SJCRH30 (cell line): ENCODE measurements around the gene PTCHD1. TPM values are rescaled to one million over a fixed set of nuclear protein-coding genes. Genes with fewer than 3 reads are reported as not detected.

Experiments
- DNase-seq, 2 experiments: peaks; one replicate each; pipeline ENCODE4 v3.0.0-alpha.2; 2015 to 2020
- H3K27ac ChIP-seq: fragments of 250-450 bp; sonication (Bioruptor Pico); 2 replicates; pipeline ENCODE4 v1.5.1; 2020; ENCODE audit warnings: mild to moderate bottlenecking, moderate library complexity
- H3K27me3 ChIP-seq: fragments of 250-450 bp; sonication (Bioruptor Pico); 2 replicates; pipeline ENCODE4 v1.5.1; 2020; ENCODE audit warnings: mild to moderate bottlenecking, moderate library complexity
- H3K36me3 ChIP-seq: fragments of 250-450 bp; sonication (Bioruptor Pico); 2 replicates; pipeline ENCODE4 v1.5.1; 2020; ENCODE audit warnings: mild to moderate bottlenecking, moderate library complexity
- H3K4me1 ChIP-seq: fragments of 250-450 bp; sonication (Bioruptor Pico); 2 replicates; pipeline ENCODE4 v1.5.1; 2020; ENCODE audit warnings: mild to moderate bottlenecking, moderate library complexity
- H3K4me3 ChIP-seq: fragments of 250-450 bp; sonication (Bioruptor Pico); 2 replicates; pipeline ENCODE4 v1.5.1; 2020; ENCODE audit warnings: mild to moderate bottlenecking, moderate library complexity
- H3K9me3 ChIP-seq: fragments of 250-450 bp; sonication (Bioruptor Pico); replicated peaks from 2 replicates; pipeline ENCODE4 v1.5.1; 2020; ENCODE audit warnings: mild to moderate bottlenecking, moderate library complexity
- total RNA-seq: library from RNA; depleted of rRNA; stranded (reverse); fragments of >200 nt; shearing (Covaris generic); gene quantifications from 2 replicates; pipeline ENCODE4 v1.2.3, GENCODE V29; 2014; rRNA removed

Gene PTCHD1
- 0.43 and 0.58 TPM in 2 replicates for total RNA-seq

GRCh38 chrX:23334848-23335599, at the start of gene PTCHD1:
Gene PTCHD1 (plus strand): TSS chrX:23334849. CDS start chrX:23334876, 27 bp downstream.
- DNase-seq = no peak
- H3K27ac ChIP-seq = no peak within 1 kb of the TSS
- H3K4me3 ChIP-seq = peak within 1 kb of the TSS; percentile 46
- no peaks in the 10 kb centered on the region for H3K36me3 ChIP-seq
- no peaks in the 10 kb centered on the region for H3K27me3 ChIP-seq
- no peaks in the 10 kb centered on the region for H3K9me3 ChIP-seq
- H3K4me1 ChIP-seq = no peaks in the 10 kb centered on the region

DNA sequence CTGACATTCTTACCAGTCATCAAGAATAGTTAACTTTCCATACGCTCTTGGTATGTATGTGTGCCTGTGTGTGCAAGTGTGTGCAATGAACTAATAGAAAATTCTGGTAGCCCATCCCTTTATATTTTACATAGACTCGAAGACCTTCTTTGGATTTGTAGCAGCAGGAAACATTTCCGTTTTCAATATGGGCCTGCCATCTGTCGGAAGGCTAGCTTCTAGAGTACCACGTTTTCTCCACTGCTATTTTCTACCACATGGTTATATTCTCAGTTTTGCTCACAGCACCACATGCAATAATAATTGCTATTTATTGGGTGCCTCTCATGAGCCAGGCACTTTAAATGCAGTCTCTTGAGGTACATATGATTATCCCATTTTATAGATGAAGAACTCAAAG, 47.9 kb upstream of the PTCHD1 start:
- Histone ChIP-seq H3K27ac (no peak overlapping the region), H3K4me1 (no peaks in the 10 kb centered on the region), H3K27me3 (no peaks in the 10 kb centered on the region), H3K9me3 (no peaks in the 10 kb centered on the region), H3K4me3 (no peak overlapping the region), H3K36me3 (no peaks in the 10 kb centered on the region)
- no peak for DNase-seq

GRCh38 chrX:23287191-23287725, 47.4 kb upstream of the PTCHD1 start:
- no peaks in the 10 kb centered on the region for H3K9me3 ChIP-seq
- no peaks in the 10 kb centered on the region for H3K27me3 ChIP-seq
- H3K27ac ChIP-seq = no peak overlapping the region
- no peaks in the 10 kb centered on the region for H3K4me1 ChIP-seq
- no peak for DNase-seq
- no peak overlapping the region for H3K4me3 ChIP-seq
- H3K36me3 ChIP-seq = no peaks in the 10 kb centered on the region

DNA sequence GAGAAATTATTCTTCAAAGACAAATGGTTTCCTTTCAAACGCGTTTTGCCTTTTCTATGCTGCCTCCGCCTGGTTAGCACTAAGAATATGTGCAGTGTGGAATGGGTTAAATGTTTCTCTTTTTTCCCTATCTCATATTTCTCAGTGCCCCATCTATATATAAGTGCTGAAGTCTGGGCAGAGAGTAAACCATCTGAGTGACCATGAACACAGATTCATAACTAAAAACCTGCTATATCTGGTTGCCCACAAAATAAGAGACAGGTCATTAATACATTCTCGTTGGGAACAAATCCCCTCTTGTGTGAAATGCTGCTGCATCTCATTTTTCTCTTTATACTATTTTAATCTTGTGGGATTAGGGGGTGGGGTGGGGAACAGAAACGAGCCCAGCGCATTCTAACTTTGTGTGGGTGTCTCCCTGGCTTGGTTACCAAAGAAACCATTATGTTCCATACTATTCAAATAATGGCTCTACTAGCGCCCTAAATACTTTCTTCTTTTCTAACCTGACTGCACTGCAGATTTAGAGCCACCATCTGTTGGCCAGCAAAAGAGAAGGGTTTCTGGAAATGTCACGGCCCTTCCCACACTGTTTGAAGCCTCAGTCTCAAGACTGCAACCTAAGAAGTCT, 42.2 kb upstream of the PTCHD1 start:
- peak in 1 of 2 experiments; percentile 27 for DNase-seq

DNA sequence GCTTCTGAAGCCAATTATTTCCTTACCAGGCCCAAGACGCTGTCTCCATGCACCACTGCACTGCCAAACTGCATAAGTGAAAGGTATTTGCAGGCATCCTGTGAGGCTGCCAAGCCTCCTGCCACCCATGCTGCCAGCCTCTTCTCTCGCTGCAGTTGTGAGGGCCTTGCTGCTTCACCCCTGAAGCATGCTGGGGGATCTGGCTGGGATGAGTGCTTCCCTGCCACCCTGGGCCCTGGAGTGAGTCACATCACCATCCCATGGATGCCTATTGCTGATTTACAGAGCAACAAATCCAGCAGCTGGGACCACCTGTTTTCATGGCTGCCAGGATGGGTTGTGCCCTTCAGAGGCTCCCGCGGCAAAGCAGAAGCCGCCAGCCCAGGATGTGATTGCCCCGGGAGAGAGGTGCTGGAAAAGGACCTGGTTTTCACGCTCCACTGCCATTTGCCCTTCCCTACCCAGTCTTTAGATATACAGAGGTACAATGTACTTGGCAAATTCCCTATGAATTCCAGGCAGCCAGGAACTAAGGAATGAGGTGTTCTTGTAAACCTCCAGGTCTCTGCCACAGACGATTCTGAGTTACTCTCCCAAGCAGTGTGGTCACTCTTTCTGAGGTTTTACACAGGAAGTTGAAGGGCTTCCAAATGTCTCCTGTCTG, 41.5 kb upstream of the PTCHD1 start:
- no peaks in the 10 kb centered on the region for H3K27me3 ChIP-seq
- no peaks in the 10 kb centered on the region for H3K36me3 ChIP-seq
- DNase-seq = peak; percentile 80 to 81
- peak overlapping the region; percentile 42 for H3K4me3 ChIP-seq
- H3K27ac ChIP-seq = peak overlapping the region; percentile 74
- H3K9me3 ChIP-seq = no peaks in the 10 kb centered on the region
- H3K4me1 ChIP-seq = peaks cover 4% of the 10 kb centered on the region; the same call in 1 of the 2 replicates

More for the DNA sequence above, 42.2 kb upstream of the PTCHD1 start:
- Histone ChIP-seq H3K27ac (peak overlapping the region; percentile 74), H3K4me1 (peaks cover 4% of the 10 kb centered on the region; the same call in 1 of the 2 replicates), H3K27me3 (no peaks in the 10 kb centered on the region), H3K36me3 (no peaks in the 10 kb centered on the region), H3K9me3 (no peaks in the 10 kb centered on the region), H3K4me3 (peak overlapping the region; percentile 42)

- H3K4me3 ChIP-seq = no peak overlapping the region
- H3K4me1 ChIP-seq = no peaks in the 10 kb centered on the region
- no peaks in the 10 kb centered on the region for H3K9me3 ChIP-seq
- no peak overlapping the region for H3K27ac ChIP-seq
- no peaks in the 10 kb centered on the region for H3K36me3 ChIP-seq
- no peak for DNase-seq
- no peaks in the 10 kb centered on the region for H3K27me3 ChIP-seq
Observed at GRCh38 chrX:23304881-23305280, 29.8 kb upstream of the PTCHD1 start.

- Histone ChIP-seq H3K27me3 (no peaks in the 10 kb centered on the region), H3K27ac (no peak overlapping the region), H3K4me1 (no peaks in the 10 kb centered on the region), H3K36me3 (no peaks in the 10 kb centered on the region), H3K9me3 (no peaks in the 10 kb centered on the region), H3K4me3 (no peak overlapping the region)
- DNase-seq = peak in 1 of 2 experiments; percentile 11
Observed at GRCh38 chrX:23311731-23312130, 22.9 kb upstream of the PTCHD1 start.

- Histone ChIP-seq H3K36me3 (no peaks in the 10 kb centered on the region), H3K9me3 (no peaks in the 10 kb centered on the region), H3K4me3 (no peak overlapping the region), H3K27ac (no peak overlapping the region), H3K4me1 (no peaks in the 10 kb centered on the region), H3K27me3 (no peaks in the 10 kb centered on the region)
- DNase-seq = no peak
Observed at GRCh38 chrX:23312136-23312535, 22.5 kb upstream of the PTCHD1 start.

- Histone ChIP-seq H3K27ac (no peak overlapping the region), H3K4me1 (no peaks in the 10 kb centered on the region), H3K27me3 (no peaks in the 10 kb centered on the region), H3K4me3 (no peak overlapping the region), H3K9me3 (no peaks in the 10 kb centered on the region), H3K36me3 (no peaks in the 10 kb centered on the region)
- DNase-seq = peak; percentile 37 to 67
Observed at GRCh38 chrX:23317799-23318724, 16.6 kb upstream of the PTCHD1 start.

GRCh38 chrX:23327104-23327503, 7.5 kb upstream of the PTCHD1 start:
- no peaks in the 10 kb centered on the region for H3K27me3 ChIP-seq

GRCh38 chrX:23331701-23332100, 2.9 kb upstream of the PTCHD1 start:
- no peak overlapping the region for H3K27ac ChIP-seq
- H3K4me1 ChIP-seq = no peaks in the 10 kb centered on the region
- no peak overlapping the region for H3K4me3 ChIP-seq
- no peaks in the 10 kb centered on the region for H3K36me3 ChIP-seq
- H3K9me3 ChIP-seq = no peaks in the 10 kb centered on the region
- no peaks in the 10 kb centered on the region for H3K27me3 ChIP-seq
- no peak for DNase-seq

More at GRCh38 chrX:23327104-23327503, 7.5 kb upstream of the PTCHD1 start:
- Histone ChIP-seq H3K4me3 (no peak overlapping the region), H3K27ac (no peak overlapping the region), H3K4me1 (no peaks in the 10 kb centered on the region), H3K36me3 (no peaks in the 10 kb centered on the region), H3K9me3 (no peaks in the 10 kb centered on the region)
- peak in 1 of 2 experiments; percentile 41 for DNase-seq

GRCh38 chrX:23332101-23332887, 2.4 kb upstream of the PTCHD1 start:
- Histone ChIP-seq H3K4me3 (no peak overlapping the region), H3K36me3 (no peaks in the 10 kb centered on the region), H3K9me3 (no peaks in the 10 kb centered on the region), H3K27me3 (no peaks in the 10 kb centered on the region), H3K27ac (no peak overlapping the region), H3K4me1 (no peaks in the 10 kb centered on the region)
- DNase-seq = no peak
